Activated CD4-positive, alpha-beta memory T cell treated with anti-CD3 and anti-CD28 coated beads, Interleukin-2, amount 10 ng/mL, durations not matched to agents 7 days and 5 days (primary cell): ENCODE results near the gene TMCC2. TPM values are rescaled to one million over a fixed set of nuclear protein-coding genes. Genes with fewer than 3 reads are reported as not detected.

ENCODE experiments used
- CTCF ChIA-PET: fragments of 350-600 bp; sonication (Branson Sonifier 250); formaldehyde crosslinking; loops from one replicate; lab custom pipeline; 2021; ENCODE audit warnings: antibody characterized with exemption, inconsistent platforms; lab: Charles Lee
- POLR2A ChIA-PET: fragments of 350-600 bp; sonication (Branson Sonifier 250); formaldehyde crosslinking; loops from one replicate; lab custom pipeline; 2021; ENCODE audit warnings: antibody characterized with exemption; lab: Charles Lee
- DNase-seq: peaks from one replicate; pipeline ENCODE4 v3.0.0-alpha.2; 2020
- H3K27ac Mint-ChIP-seq: one replicate; pipeline ENCODE4 v1.8.0; 2021; ENCODE audit warnings: mild to moderate bottlenecking, mixed read lengths
- H3K27me3 Mint-ChIP-seq: one replicate; pipeline ENCODE4 v1.8.0; 2021; ENCODE audit warnings: mixed read lengths
- H3K36me3 Mint-ChIP-seq: one replicate; pipeline ENCODE4 v1.8.0; 2021; ENCODE audit warnings: low read depth, mixed read lengths
- H3K4me1 Mint-ChIP-seq: one replicate; pipeline ENCODE4 v1.8.0; 2021; ENCODE audit warnings: mixed read lengths
- H3K4me3 Mint-ChIP-seq: one replicate; pipeline ENCODE4 v1.8.0; 2021; ENCODE audit warnings: mild to moderate bottlenecking, mixed read lengths
- H3K9me3 Mint-ChIP-seq: one replicate; pipeline ENCODE4 v1.8.0; 2021; ENCODE audit warnings: mixed read lengths
- total RNA-seq, 2 experiments: library from RNA; stranded (reverse); gene quantifications; one replicate each; pipeline ENCODE4 v1.2.3, GENCODE V29; 2021

The TMCC2 gene
- total RNA-seq, 2 experiments from 2014 or later, result 1.8 TPM

GRCh38 chr1:205245096-205245495 lies 17.4 kb downstream of the TMCC2 start:
- Mint-ChIP-seq H3K4me3 (no peak overlapping the region), H3K27me3 (peaks cover 6% of the 10 kb centered on the region), H3K4me1 (peaks cover 24% of the 10 kb centered on the region), H3K36me3 (no peaks in the 10 kb centered on the region), H3K27ac (no peak overlapping the region), H3K9me3 (no peaks in the 10 kb centered on the region)
- no peak for DNase-seq
- CTCF ChIA-PET, result interaction anchor here (1.4 to 5.0 kb wide), 4 partner anchors 10 to 28 kb away, joined by 3 to 22 read pairs (median 16); no protein-coding TSS in a partner anchor
- POLR2A ChIA-PET, result no interaction called here

- Mint-ChIP-seq H3K36me3 (no peaks in the 10 kb centered on the region), H3K4me1 (peaks cover 24% of the 10 kb centered on the region), H3K27me3 (peaks cover 6% of the 10 kb centered on the region), H3K27ac (no peak overlapping the region), H3K4me3 (no peak overlapping the region), H3K9me3 (no peaks in the 10 kb centered on the region)
- no peak for DNase-seq
- ChIA-PET POLR2A (interaction anchor here (1.4 kb wide), 1 partner anchor 9 kb away, joined by 5 read pairs; no protein-coding TSS in a partner anchor), CTCF (interaction anchor here (1.0 to 5.0 kb wide), 6 partner anchors 9 to 258 kb away, joined by 3 to 22 read pairs (median 4); partner anchors contain the start of gene RBBP5)
Measured at GRCh38 chr1:205246351-205247119, 18.8 kb downstream of the TMCC2 start.

- Mint-ChIP-seq H3K36me3 (no peaks in the 10 kb centered on the region), H3K9me3 (no peaks in the 10 kb centered on the region), H3K27ac (no peak overlapping the region), H3K27me3 (peaks cover 6% of the 10 kb centered on the region), H3K4me1 (peaks cover 24% of the 10 kb centered on the region), H3K4me3 (no peak overlapping the region)
- no peak for DNase-seq
- POLR2A ChIA-PET, result interaction anchor here (1.4 kb wide), 1 partner anchor 9 kb away, joined by 5 read pairs; no protein-coding TSS in a partner anchor
- CTCF ChIA-PET, result interaction anchor here (1.1 to 5.0 kb wide), 4 partner anchors 8 to 125 kb away, joined by 3 to 22 read pairs (median 12); partner anchors contain the start of gene RBBP5
Measured at GRCh38 chr1:205247130-205247921, 19.6 kb downstream of the TMCC2 start.

- Mint-ChIP-seq H3K27ac (no peak overlapping the region), H3K27me3 (peaks cover 6% of the 10 kb centered on the region)
Measured at GRCh38 chr1:205248793-205249601, 21.3 kb downstream of the TMCC2 start.

GRCh38 chr1:205249651-205250050 lies 21.9 kb downstream of the TMCC2 start:
- Mint-ChIP-seq H3K36me3 (no peaks in the 10 kb centered on the region), H3K27ac (no peak overlapping the region), H3K4me3 (no peak overlapping the region), H3K27me3 (peaks cover 6% of the 10 kb centered on the region), H3K4me1 (peaks cover 24% of the 10 kb centered on the region), H3K9me3 (no peaks in the 10 kb centered on the region)
- DNase-seq, result no peak
- ChIA-PET CTCF (interaction anchor here (0.7 to 1.6 kb wide), 2 partner anchors 10 to 21 kb away, joined by 5 read pairs; no protein-coding TSS in a partner anchor), POLR2A (no interaction called here)

More at GRCh38 chr1:205248793-205249601, 21.3 kb downstream of the TMCC2 start:
- H3K4me3 Mint-ChIP-seq, result no peak overlapping the region
- no peak for DNase-seq
- H3K4me1 Mint-ChIP-seq, result peaks cover 24% of the 10 kb centered on the region
- H3K9me3 Mint-ChIP-seq, result no peaks in the 10 kb centered on the region
- POLR2A ChIA-PET, result no interaction called here
- CTCF ChIA-PET, result interaction anchor here (1.2 kb wide), 1 partner anchor 23 kb away, joined by 3 read pairs; no protein-coding TSS in a partner anchor
- no peaks in the 10 kb centered on the region for H3K36me3 Mint-ChIP-seq

- no peaks in the 10 kb centered on the region for H3K9me3 Mint-ChIP-seq
- CTCF ChIA-PET, result interaction anchor here (0.7 to 1.6 kb wide), 3 partner anchors 9 to 444 kb away, joined by 3 to 5 read pairs (median 5); no protein-coding TSS in a partner anchor
- no peak overlapping the region for H3K27ac Mint-ChIP-seq
- no peaks in the 10 kb centered on the region for H3K36me3 Mint-ChIP-seq
- peaks cover 6% of the 10 kb centered on the region for H3K27me3 Mint-ChIP-seq
- H3K4me1 Mint-ChIP-seq, result peaks cover 24% of the 10 kb centered on the region
- DNase-seq, result no peak
- POLR2A ChIA-PET, result no interaction called here
- H3K4me3 Mint-ChIP-seq, result no peak overlapping the region
Measured at GRCh38 chr1:205250699-205251098, 23.0 kb downstream of the TMCC2 start.

- ChIA-PET POLR2A (no interaction called here), CTCF (interaction anchor here (0.6 to 5.2 kb wide), 5 partner anchors 15 to 445 kb away, joined by 3 to 34 read pairs (median 4); no protein-coding TSS in a partner anchor)
- no peak for DNase-seq
- H3K4me3 Mint-ChIP-seq, result no peak overlapping the region
- H3K27me3 Mint-ChIP-seq, result peaks cover 2% of the 10 kb centered on the region
- no peaks in the 10 kb centered on the region for H3K36me3 Mint-ChIP-seq
- H3K4me1 Mint-ChIP-seq, result peaks cover 16% of the 10 kb centered on the region
- H3K9me3 Mint-ChIP-seq, result no peaks in the 10 kb centered on the region
- H3K27ac Mint-ChIP-seq, result no peak overlapping the region
Measured at GRCh38 chr1:205251576-205251975, 23.8 kb downstream of the TMCC2 start.

- H3K9me3 Mint-ChIP-seq, result no peaks in the 10 kb centered on the region
- peaks cover 2% of the 10 kb centered on the region for H3K27me3 Mint-ChIP-seq
- H3K36me3 Mint-ChIP-seq, result no peaks in the 10 kb centered on the region
- no peaks in the 10 kb centered on the region for H3K4me1 Mint-ChIP-seq
- no peak overlapping the region for H3K27ac Mint-ChIP-seq
- CTCF ChIA-PET, result interaction anchor here (0.6 to 8.8 kb wide), 33 partner anchors 9 to 449 kb away, joined by 3 to 92 read pairs (median 5); partner anchors contain the start of genes RBBP5 and TMCC2
- DNase-seq, result peak; percentile 87
- no peak overlapping the region for H3K4me3 Mint-ChIP-seq
- POLR2A ChIA-PET, result interaction anchor here (1.2 to 2.7 kb wide), 3 partner anchors 10 to 134 kb away, joined by 3 to 15 read pairs (median 5); partner anchors contain the start of genes RBBP5 and TMCC2
Measured at GRCh38 chr1:205255941-205256780, 28.4 kb downstream of the TMCC2 start.

GRCh38 chr1:205256951-205257625 lies 29.3 kb downstream of the TMCC2 start:
- no peak for DNase-seq
- Mint-ChIP-seq H3K4me1 (peaks cover 5% of the 10 kb centered on the region), H3K27ac (no peak overlapping the region), H3K9me3 (no peaks in the 10 kb centered on the region), H3K4me3 (no peak overlapping the region), H3K36me3 (no peaks in the 10 kb centered on the region), H3K27me3 (peaks cover 2% of the 10 kb centered on the region)
- ChIA-PET CTCF (interaction anchor here (0.7 to 8.8 kb wide), 25 partner anchors 8 to 450 kb away, joined by 3 to 92 read pairs (median 7); partner anchors contain the start of genes RBBP5 and TMCC2), POLR2A (interaction anchor here (1.6 to 2.7 kb wide), 2 partner anchors 14 to 28 kb away, joined by 4 to 15 read pairs; partner anchors contain the start of gene TMCC2)

GRCh38 chr1:205257735-205258134 lies 30.0 kb downstream of the TMCC2 start:
- H3K27me3 Mint-ChIP-seq, result peaks cover 2% of the 10 kb centered on the region
- H3K9me3 Mint-ChIP-seq, result no peaks in the 10 kb centered on the region
- H3K36me3 Mint-ChIP-seq, result no peaks in the 10 kb centered on the region
- H3K4me3 Mint-ChIP-seq, result no peak overlapping the region
- H3K4me1 Mint-ChIP-seq, result peaks cover 10% of the 10 kb centered on the region
- DNase-seq, result no peak
- POLR2A ChIA-PET, result interaction anchor here (1.6 kb wide), 1 partner anchor 14 kb away, joined by 4 read pairs; no protein-coding TSS in a partner anchor
- H3K27ac Mint-ChIP-seq, result no peak overlapping the region
- CTCF ChIA-PET, result interaction anchor here (0.7 to 8.8 kb wide), 7 partner anchors 13 to 269 kb away, joined by 3 to 92 read pairs (median 16); partner anchors contain the start of gene TMCC2
